Aorta (tissue), 5 donors: ENCODE data around the gene DENND5A. TPM values are rescaled to one million over a fixed set of nuclear protein-coding genes. Genes with fewer than 3 reads are reported as not detected.

Source experiments
- ATAC-seq: fragments of 200-7000 bp; cut with Tn5 transposase; one replicate; pipeline ENCODE4 v1.9.1; 2022; ENCODE audit warnings: moderate library complexity; ENCODE audit not compliant: low FRiP score
- DNase-seq, 2 donors: peaks; one replicate each; pipeline ENCODE4 v3.0.0-alpha.2; 2020
- H3K27ac ChIP-seq, 2 donors: one replicate each; pipeline ENCODE4 v1.5.1; 2013; ENCODE audit warnings: low read length in 2 of 2, mild to moderate bottlenecking in 2 of 2, moderate library complexity in 2 of 2, control low read depth in 1 of 2, inconsistent platforms in 1 of 2, low read depth in 1 of 2
- H3K27me3 ChIP-seq, 2 donors: one replicate each; pipeline ENCODE4 v1.6.1; 2013; ENCODE audit warnings: control low read depth in 1 of 2, low read length in 1 of 2, mild to moderate bottlenecking in 1 of 2, moderate library complexity in 1 of 2; ENCODE audit not compliant: insufficient read depth in 2 of 2, control insufficient read depth in 1 of 2
- H3K36me3 ChIP-seq, 2 donors: one replicate each; pipeline ENCODE4 v1.6.1; 2013; ENCODE audit warnings: control low read depth in 1 of 2, low read length in 1 of 2, mild to moderate bottlenecking in 1 of 2; ENCODE audit not compliant: insufficient read depth in 2 of 2, control insufficient read depth in 1 of 2
- H3K4me1 ChIP-seq, 2 donors: one replicate each; pipeline ENCODE4 v1.6.1; 2013; ENCODE audit warnings: low read length in 2 of 2, control low read depth in 1 of 2, mild to moderate bottlenecking in 1 of 2, moderate library complexity in 1 of 2; ENCODE audit not compliant: insufficient read depth in 2 of 2, control insufficient read depth in 1 of 2
- H3K4me3 ChIP-seq, 2 donors: one replicate each; pipeline ENCODE4 v1.5.1; 2013; ENCODE audit warnings: low read length in 2 of 2, control low read depth in 1 of 2, mild to moderate bottlenecking in 1 of 2
- H3K9me3 ChIP-seq: one replicate; pipeline ENCODE4 v1.6.1; 2013; ENCODE audit warnings: mild to moderate bottlenecking, low read length; ENCODE audit not compliant: control insufficient read depth
- WGBS, 2 donors: extraction: QIAGEN DNeasy Blood & Tissue Kit; methylation state at CpG; one replicate each; pipeline ENCODE4 v1.1.7; 2013; 5-methylcytosine and 5-hydroxymethylcytosine counted together
- intact Hi-C, 2 donors: fragments of 100-400 bp; cut with DNase I; formaldehyde crosslinking; loops; one replicate each; pipeline versions ENCODE4 v1.14.2 to v1.15.0; 2022
- polyA plus RNA-seq, 2 donors: library from polyadenylated mRNA; stranded (reverse); fragments of 200-250 nt; gene quantifications; one replicate each; pipeline ENCODE4 v1.2.3, GENCODE V29; 2013
- total RNA-seq, 2 donors: library from RNA; stranded (reverse); fragmentation: NEBNext Ultra II Directional; extraction: Animal tissue kit (Norgen Biotek cat#: 25700); gene quantifications; one replicate each; pipeline ENCODE4 v1.2.1, GENCODE V29; 2021
- donor health status: healthy with polysubstance abuse.
- donor health status: Bipolar disorder and iron deficiency.
- donor health status: DM: no; HTN: no; CAD: no.
- donor health status: DM: no; HTN: no; CAD: no.
- donor health status: DM: yes; HTN: yes; CAD: no.

DENND5A gene
- total and polyA plus RNA-seq, 4 donors, result 56.0 to 155 (median 96.1) TPM

DNA sequence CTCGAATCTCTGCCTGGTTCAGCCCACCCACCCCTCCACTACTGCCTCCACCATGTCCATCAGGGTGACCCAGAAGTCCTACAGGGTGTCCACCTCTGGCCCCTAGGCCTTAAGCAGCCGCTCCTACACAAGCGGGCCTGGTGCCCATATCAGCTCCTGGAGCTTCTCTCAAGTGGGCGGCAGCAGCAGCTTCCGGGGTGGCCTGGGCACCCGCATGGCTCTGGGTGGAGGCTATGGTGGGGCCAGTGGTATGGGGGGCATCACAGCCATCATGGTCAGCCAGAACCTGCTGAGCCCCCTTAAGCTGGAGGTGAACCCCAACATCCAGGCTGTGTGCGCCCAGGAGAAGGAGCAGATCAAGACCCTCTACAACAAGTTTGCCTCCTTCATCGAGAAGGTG, 170.7 kb downstream of the DENND5A start:
- no peak for DNase-seq
- H3K27me3 ChIP-seq, result no peaks in the 10 kb centered on the region
- H3K4me1 ChIP-seq, result no peaks in the 10 kb centered on the region
- no peaks in the 10 kb centered on the region for H3K9me3 ChIP-seq
- ATAC-seq, result no peak
- H3K4me3 ChIP-seq, result no peak overlapping the region
- WGBS, 2 donors, result 97 to 98% methylated on average over 8 of the region's 8 CpGs
- no peaks in the 10 kb centered on the region for H3K36me3 ChIP-seq
- H3K27ac ChIP-seq, result no peak overlapping the region
- intact Hi-C loops, result no loop called here

DNA sequence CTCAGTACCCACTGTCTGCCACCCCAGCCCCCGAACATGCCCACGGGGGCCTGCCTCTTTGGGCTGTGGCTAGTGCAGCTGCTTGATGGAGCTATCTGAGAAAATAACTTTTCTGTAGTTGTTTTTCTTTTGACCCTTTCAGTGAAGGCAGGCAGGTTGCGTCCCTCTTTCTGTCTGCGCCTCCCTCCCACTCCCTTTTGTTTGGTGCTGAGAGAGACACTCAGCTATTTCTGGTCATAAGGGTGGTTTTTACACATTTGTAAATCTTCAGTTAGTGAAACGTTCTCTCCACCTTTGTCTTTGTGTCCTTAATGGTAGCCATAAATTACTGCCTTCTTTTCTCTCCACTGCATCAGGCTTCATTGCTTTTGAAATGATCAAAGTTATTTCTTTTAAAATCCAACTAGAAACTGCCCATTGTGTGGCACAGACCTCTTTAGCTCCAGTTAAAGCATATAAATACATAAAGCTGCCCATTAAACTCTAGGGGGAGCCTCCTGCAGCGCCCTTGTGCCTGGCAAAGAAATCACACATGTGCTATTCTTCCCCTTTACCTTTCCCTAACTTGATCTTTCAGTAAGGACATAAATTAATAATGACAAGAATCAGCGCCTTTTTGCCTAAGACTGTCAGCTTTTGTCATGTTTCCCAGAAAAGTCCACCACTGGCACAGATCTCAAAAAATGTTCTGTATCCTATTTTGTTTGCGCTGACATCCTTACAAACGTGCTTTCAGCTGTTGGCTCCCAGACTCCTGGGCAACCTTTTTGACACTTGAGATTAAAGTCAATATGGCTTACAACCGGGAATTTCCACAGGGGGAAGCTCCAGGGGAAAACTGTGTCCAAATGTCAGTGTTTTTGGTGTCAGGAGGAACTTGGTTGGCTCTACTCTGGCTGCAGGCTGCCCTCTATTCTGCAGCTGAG, 172.0 kb downstream of the DENND5A start:
- Histone ChIP-seq H3K4me3 (no peak overlapping the region), H3K27me3 (no peaks in the 10 kb centered on the region), H3K27ac (no peak overlapping the region), H3K4me1 (no peaks in the 10 kb centered on the region), H3K9me3 (no peaks in the 10 kb centered on the region), H3K36me3 (no peaks in the 10 kb centered on the region)
- intact Hi-C loops, result no loop called here
- ATAC-seq, result no peak
- DNase-seq, result no peak
- 65 to 74% methylated on average over 10 of the region's 10 CpGs for WGBS, 2 donors

DNA sequence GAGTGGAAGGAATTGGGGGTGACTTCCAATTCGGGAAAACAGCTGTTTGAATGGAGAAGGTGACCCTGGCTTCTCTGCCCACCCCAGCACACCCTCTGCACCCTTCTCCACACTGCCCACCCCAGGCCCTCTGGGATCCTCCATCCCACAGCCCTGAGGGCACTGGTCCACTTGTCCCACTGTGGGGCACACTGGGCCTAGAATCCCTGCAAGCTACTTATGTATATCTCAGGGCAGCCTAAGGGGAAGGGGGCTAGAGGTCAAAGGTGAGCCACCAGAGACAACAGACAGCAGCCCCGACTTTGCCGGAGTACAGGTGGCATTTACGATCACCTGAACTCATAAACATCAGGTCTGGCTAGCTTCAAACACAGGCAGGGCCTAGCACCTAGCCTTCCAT, 173.1 kb downstream of the DENND5A start:
- H3K27ac ChIP-seq, result no peak overlapping the region
- DNase-seq, result no peak
- intact Hi-C loops, result no loop called here
- no peaks in the 10 kb centered on the region for H3K27me3 ChIP-seq
- 83 to 87% methylated on average over 4 of the region's 4 CpGs for WGBS, 2 donors
- H3K4me3 ChIP-seq, result no peak overlapping the region
- ATAC-seq, result no peak
- no peaks in the 10 kb centered on the region for H3K9me3 ChIP-seq
- no peaks in the 10 kb centered on the region for H3K4me1 ChIP-seq
- no peaks in the 10 kb centered on the region for H3K36me3 ChIP-seq

DNA sequence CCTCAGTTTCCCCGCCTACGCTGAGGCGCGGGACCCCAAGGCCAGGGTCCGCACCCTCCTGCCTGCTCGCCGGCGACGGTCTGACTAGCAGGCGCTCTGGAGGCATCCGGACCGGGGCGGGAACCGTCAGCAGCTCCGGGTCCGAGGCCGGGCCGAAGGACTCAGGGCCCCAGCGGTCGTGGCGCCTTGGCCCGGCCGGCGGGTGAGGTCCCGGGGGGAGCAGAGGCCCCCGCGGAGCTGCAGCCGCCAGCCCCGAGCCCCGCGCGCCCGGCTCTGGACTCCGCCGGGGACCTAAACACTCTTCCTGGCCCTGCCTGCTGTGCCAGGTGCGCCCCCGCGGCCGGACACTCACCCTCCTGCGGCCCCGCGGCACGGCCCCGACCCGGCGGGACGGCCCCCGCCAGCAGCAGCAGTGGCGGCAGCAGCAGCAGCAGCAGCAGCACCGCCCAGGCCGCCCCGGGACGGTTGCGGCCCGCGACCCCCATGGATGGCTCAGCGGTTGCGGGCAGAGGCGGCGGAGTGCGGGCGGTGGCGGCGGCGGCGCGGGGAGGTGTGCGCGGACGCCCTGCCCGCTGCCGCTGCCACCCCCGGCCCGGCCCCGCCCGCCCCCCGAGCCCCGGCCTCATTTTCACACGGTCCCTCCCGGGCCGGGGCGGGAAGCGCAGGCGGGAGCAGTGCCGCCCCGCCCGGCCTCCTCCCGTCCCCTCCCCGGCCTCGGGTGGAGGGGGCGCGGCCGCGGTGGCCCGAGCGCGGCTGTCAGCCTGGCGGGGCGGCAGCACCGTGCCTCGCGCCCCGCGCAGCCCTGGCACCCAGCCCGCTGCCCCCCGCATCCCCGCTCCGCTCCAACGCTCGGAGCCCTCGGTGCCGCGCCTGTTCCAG, 173.9 kb downstream of the DENND5A start, which contains the start of gene SCUBE2:
SCUBE2 (minus strand) TSS at position 556 of the 879 bp plus-strand sequence; CDS start at position 485, 71 bp downstream.
- intact Hi-C loops, result no loop called here
- H3K27ac ChIP-seq, result no peak within 1 kb of the TSS
- no peak for DNase-seq
- H3K27me3 ChIP-seq, result no peaks in the 10 kb centered on the region
- no peaks in the 10 kb centered on the region for H3K4me1 ChIP-seq
- H3K36me3 ChIP-seq, result no peaks in the 10 kb centered on the region
- no peaks in the 10 kb centered on the region for H3K9me3 ChIP-seq
- H3K4me3 ChIP-seq, result peak within 1 kb of the TSS; percentile 49 to 60
- peak; percentile 16 for ATAC-seq
- WGBS, 2 donors, result 1 to 2% methylated on average over 41 to 113 of the region's 113 CpGs

DNA sequence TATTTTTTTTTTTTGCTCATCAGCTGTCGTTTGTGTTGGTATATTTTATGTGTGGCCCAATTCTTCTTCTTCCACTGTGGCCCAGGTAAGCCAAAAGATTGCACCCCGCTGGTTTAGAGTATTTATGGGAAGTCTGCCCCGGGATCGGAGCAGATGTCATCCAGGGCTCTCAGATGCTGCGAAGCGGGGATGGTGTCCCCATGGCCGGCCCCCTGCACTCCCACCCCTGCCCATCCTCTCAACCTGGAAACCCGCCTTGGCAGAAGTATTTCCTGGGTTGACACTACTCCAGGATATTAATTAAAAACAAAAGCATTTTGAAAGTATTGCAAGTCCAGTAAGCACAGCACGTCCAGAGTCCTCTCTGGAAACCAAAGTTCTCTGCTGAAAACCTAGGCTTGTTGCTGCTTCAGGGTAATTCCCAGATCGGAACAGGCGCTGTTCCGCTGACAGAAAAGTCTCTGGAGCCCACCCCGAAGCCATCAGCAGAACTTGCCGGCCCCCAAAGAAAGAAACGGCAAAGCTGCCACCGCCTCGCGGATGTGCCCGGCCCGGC, 174.6 kb downstream of the DENND5A start:
- H3K4me3 ChIP-seq, result peak overlapping the region; percentile 49 to 60
- H3K36me3 ChIP-seq, result no peaks in the 10 kb centered on the region
- H3K4me1 ChIP-seq, result no peaks in the 10 kb centered on the region
- intact Hi-C loops, result no loop called here
- no peak overlapping the region for H3K27ac ChIP-seq
- WGBS, 2 donors, result 37 to 45% methylated on average over 20 of the region's 20 CpGs
- no peaks in the 10 kb centered on the region for H3K27me3 ChIP-seq
- H3K9me3 ChIP-seq, result no peaks in the 10 kb centered on the region
- ATAC-seq (no peak), DNase-seq (no peak)

DNA sequence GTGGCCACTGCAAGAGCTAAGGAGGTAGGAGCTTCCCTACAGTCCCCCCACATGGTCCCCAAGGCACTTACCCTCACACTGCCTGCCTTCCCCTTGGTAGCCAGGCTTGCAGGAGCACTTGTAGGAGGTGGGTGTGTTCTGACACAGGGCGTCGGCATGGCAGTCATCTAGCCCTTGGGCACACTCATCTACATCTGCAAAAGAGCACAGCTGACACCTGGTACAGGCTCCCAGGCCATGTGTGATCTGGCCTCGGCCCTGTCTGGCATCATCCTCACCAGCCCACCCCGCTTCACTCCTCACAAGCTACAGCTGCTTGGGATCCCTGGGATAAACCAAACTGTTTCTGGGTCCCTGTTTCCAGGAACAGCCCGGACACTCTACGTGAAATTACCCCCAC, 175.5 kb downstream of the DENND5A start:
- Histone ChIP-seq H3K27me3 (no peaks in the 10 kb centered on the region), H3K4me1 (no peaks in the 10 kb centered on the region), H3K4me3 (no peak overlapping the region), H3K36me3 (no peaks in the 10 kb centered on the region), H3K27ac (no peak overlapping the region), H3K9me3 (no peaks in the 10 kb centered on the region)
- ATAC-seq (no peak), DNase-seq (no peak)
- 95 to 99% methylated on average over 6 of the region's 6 CpGs for WGBS, 2 donors
- intact Hi-C loops, result no loop called here

DNA sequence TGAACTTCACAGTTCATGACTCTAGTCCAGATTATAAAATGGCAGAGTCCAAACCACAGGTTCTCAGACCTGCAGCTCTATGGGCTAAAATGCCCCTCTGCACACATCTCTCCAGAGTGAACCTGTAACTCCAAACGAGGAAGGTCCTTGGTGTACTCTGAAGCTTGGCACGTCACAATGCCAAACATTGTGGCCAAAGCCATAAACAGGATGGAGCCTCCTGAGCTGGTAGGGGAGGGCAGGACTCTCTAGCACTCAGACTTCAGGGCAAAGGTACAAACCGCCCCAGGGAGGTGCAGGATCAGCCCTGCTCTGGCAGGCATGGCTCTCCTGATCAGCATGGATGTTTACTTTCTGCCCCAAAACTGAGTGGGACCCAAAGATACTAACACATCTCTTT, 176.1 kb downstream of the DENND5A start:
- H3K4me1 ChIP-seq, result no peaks in the 10 kb centered on the region
- no peak overlapping the region for H3K27ac ChIP-seq
- WGBS, 2 donors, result 70 to 76% methylated on average over 3 of the region's 3 CpGs
- H3K27me3 ChIP-seq, result no peaks in the 10 kb centered on the region
- no peak overlapping the region for H3K4me3 ChIP-seq
- DNase-seq (no peak), ATAC-seq (no peak)
- H3K36me3 ChIP-seq, result no peaks in the 10 kb centered on the region
- intact Hi-C loops, result no loop called here
- H3K9me3 ChIP-seq, result no peaks in the 10 kb centered on the region
